Epithelial cell of proximal tubule (primary cell): ENCODE results near the gene PAX8. TPM values are rescaled to one million over a fixed set of nuclear protein-coding genes. Genes with fewer than 3 reads are reported as not detected.

Experiments used
- DNase-seq: peaks from one replicate; pipeline ENCODE4 v3.0.0-alpha.2; 2011; ENCODE audit warnings: low read depth
- H3K4me3 ChIP-seq: 2 replicates; pipeline ENCODE4 v1.5.1; 2011; ENCODE audit warnings: low read depth, mild to moderate bottlenecking, low read length
- CTCF ChIP-seq: conservative IDR thresholded peaks from 2 replicates; pipeline ENCODE4 v1.5.1; 2012; ENCODE audit warnings: low read depth, mild to moderate bottlenecking, low read length
- total RNA-seq: library from RNA; depleted of rRNA; stranded (reverse); fragments of >200 nt; gene quantifications from 2 replicates; pipeline ENCODE4 v1.2.3, GENCODE V29; 2015

Gene PAX8
- total RNA-seq, 1 donor from 2014 or later = 127 TPM

- DNase-seq = no peak
- TF ChIP-seq CTCF = no peak
- no peak overlapping the region for H3K4me3 ChIP-seq
Measured at GRCh38 chr2:113245276-113245711, 33.4 kb downstream of the PAX8 start.

- TF ChIP-seq CTCF = peak; percentile 17
- H3K4me3 ChIP-seq = no peak overlapping the region
- no peak for DNase-seq
Measured at GRCh38 chr2:113242327-113242726, 36.4 kb downstream of the PAX8 start.

GRCh38 chr2:113240915-113241911 is 37.5 kb downstream of the PAX8 start:
- no peak for TF ChIP-seq CTCF
- H3K4me3 ChIP-seq = no peak overlapping the region

GRCh38 chr2:113240150-113240914 is 38.4 kb downstream of the PAX8 start:
- no peak for DNase-seq
- no peak overlapping the region for H3K4me3 ChIP-seq
- TF ChIP-seq CTCF = no peak

More at GRCh38 chr2:113240915-113241911, 37.5 kb downstream of the PAX8 start:
- DNase-seq = peak; percentile 100

GRCh38 chr2:113238871-113239839 is 39.6 kb downstream of the PAX8 start:
- H3K4me3 ChIP-seq = no peak overlapping the region
- TF ChIP-seq CTCF = no peak

GRCh38 chr2:113237604-113238160 is 41.0 kb downstream of the PAX8 start:
- TF ChIP-seq CTCF = no peak
- no peak for DNase-seq
- H3K4me3 ChIP-seq = no peak overlapping the region

More at GRCh38 chr2:113238871-113239839, 39.6 kb downstream of the PAX8 start:
- DNase-seq = no peak
